ENCODE data around the gene VKORC1.

- no peak for TF ChIP-seq CTCF (IDR thresholded peaks at IDR 0.05)
- no peak for TF ChIP-seq JUNB (IDR thresholded peaks at IDR 0.05)
- no peak for TF ChIP-seq HDAC2 (IDR thresholded peaks at IDR 0.05)
- no peak for TF ChIP-seq POLR2A (IDR thresholded peaks at IDR 0.05; ENCODE audit: low read length)
- no peak for TF ChIP-seq USF2 (IDR thresholded peaks at IDR 0.05)
- no peak for TF ChIP-seq RAD21 (conservative IDR thresholded peaks at IDR 0.05 in 1 of 2, IDR thresholded peaks at IDR 0.05 in 1 of 2)
Observed at GRCh38 chr16:31110106-31111034, 15.8 kb upstream of the VKORC1 start.
